Uterus (tissue), 2 donors: ENCODE measurements around the gene PTPRN2.
"Not testable (repeated sequence)": the region's sequence is repeated elsewhere in the genome, so short reads cannot be mapped to it uniquely, and the experiment has no call there.

Experiments used
- POLR2A ChIP-seq, 2 donors: fragments of 450-650 bp; IDR thresholded peaks; one replicate each; pipeline ENCODE4 v1.6.1; 2016; ENCODE audit warnings: antibody characterized with exemption in 2 of 2, mild to moderate bottlenecking in 1 of 2, moderate library complexity in 1 of 2
- TF ChIP-seq, protein P1 (sequence below), 4 experiments: fragments of 200-600 bp in 2 of 4; fragments of 450-650 bp in 2 of 4; sonication (generic) in 2 of 4; IDR thresholded peaks; one replicate each; pipeline ENCODE4 v1.5.1; 2016 to 2019; ENCODE audit warnings: antibody characterized with exemption in 4 of 4, mild to moderate bottlenecking in 2 of 4, moderate library complexity in 1 of 4

- TF ChIP-seq, protein P1, sequence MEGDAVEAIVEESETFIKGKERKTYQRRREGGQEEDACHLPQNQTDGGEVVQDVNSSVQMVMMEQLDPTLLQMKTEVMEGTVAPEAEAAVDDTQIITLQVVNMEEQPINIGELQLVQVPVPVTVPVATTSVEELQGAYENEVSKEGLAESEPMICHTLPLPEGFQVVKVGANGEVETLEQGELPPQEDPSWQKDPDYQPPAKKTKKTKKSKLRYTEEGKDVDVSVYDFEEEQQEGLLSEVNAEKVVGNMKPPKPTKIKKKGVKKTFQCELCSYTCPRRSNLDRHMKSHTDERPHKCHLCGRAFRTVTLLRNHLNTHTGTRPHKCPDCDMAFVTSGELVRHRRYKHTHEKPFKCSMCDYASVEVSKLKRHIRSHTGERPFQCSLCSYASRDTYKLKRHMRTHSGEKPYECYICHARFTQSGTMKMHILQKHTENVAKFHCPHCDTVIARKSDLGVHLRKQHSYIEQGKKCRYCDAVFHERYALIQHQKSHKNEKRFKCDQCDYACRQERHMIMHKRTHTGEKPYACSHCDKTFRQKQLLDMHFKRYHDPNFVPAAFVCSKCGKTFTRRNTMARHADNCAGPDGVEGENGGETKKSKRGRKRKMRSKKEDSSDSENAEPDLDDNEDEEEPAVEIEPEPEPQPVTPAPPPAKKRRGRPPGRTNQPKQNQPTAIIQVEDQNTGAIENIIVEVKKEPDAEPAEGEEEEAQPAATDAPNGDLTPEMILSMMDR (IDR thresholded peaks at IDR 0.05): not testable (repeated sequence)
- not testable (repeated sequence) for TF ChIP-seq POLR2A (IDR thresholded peaks at IDR 0.05)
These were observed 239.6 kb downstream of the PTPRN2 start for GRCh38 chr7:158348039-158348438.
